HepG2 (cell line): ENCODE measurements around the gene SDK2.

ENCODE experiments used
- BRCA1 ChIP-seq: sonication (generic); formaldehyde crosslinking; IDR thresholded peaks from 2 replicates; pipeline ENCODE4 v1.4.0; 2020; ENCODE audit warnings: missing genetic modification reagents
- PCBP1 ChIP-seq: fragments of 200-400 bp; formaldehyde crosslinking; IDR thresholded peaks from 2 replicates; pipeline ENCODE4 v1.6.1; 2017; ENCODE audit warnings: mild to moderate bottlenecking, low read depth, low read length, borderline replicate concordance
- PHF21A ChIP-seq: sonication (generic); formaldehyde crosslinking; IDR thresholded peaks from 2 replicates; pipeline ENCODE4 v1.5.0; 2020; ENCODE audit warnings: mild to moderate bottlenecking, missing genetic modification reagents
- SMC3 ChIP-seq: IDR thresholded peaks from 2 replicates; pipeline ENCODE4 v1.6.1; 2011; ENCODE audit warnings: low read length, improper control_type of control experiment
- SNAPC4 ChIP-seq: sonication (generic); formaldehyde crosslinking; IDR thresholded peaks from 2 replicates; pipeline ENCODE4 v1.4.0; 2020; ENCODE audit warnings: mild to moderate bottlenecking, missing genetic modification reagents
- SRF ChIP-seq: IDR thresholded peaks from 2 replicates; pipeline ENCODE4 v1.6.1; 2011; ENCODE audit warnings: mild to moderate bottlenecking, low read depth, low read length, moderate library complexity
- TFDP1 ChIP-seq: IDR thresholded peaks from 2 replicates; pipeline ENCODE4 v1.6.1; 2016; ENCODE audit warnings: missing compliant biosample characterization, missing genetic modification reagents, borderline replicate concordance
- ZNF274 ChIP-seq: sonication (generic); formaldehyde crosslinking; IDR thresholded peaks from 2 replicates; pipeline ENCODE4 v1.5.1; 2020; ENCODE audit warnings: mild to moderate bottlenecking, missing genetic modification reagents
- TF ChIP-seq, protein P1 (sequence below): IDR thresholded peaks from 2 replicates; pipeline ENCODE4 v1.6.1; 2016; ENCODE audit warnings: low read depth, control low read depth
- TF ChIP-seq, protein P2 (sequence below), 2 experiments: fragments of 450-650 bp in 1 of 2; sonication (generic) in 1 of 2; formaldehyde crosslinking; IDR thresholded peaks; 2 replicates each; pipeline versions ENCODE4 v1.5.0 to v1.8.0; 2020 to 2022; ENCODE audit warnings: mild to moderate bottlenecking in 1 of 2, missing genetic modification reagents in 1 of 2

DNA sequence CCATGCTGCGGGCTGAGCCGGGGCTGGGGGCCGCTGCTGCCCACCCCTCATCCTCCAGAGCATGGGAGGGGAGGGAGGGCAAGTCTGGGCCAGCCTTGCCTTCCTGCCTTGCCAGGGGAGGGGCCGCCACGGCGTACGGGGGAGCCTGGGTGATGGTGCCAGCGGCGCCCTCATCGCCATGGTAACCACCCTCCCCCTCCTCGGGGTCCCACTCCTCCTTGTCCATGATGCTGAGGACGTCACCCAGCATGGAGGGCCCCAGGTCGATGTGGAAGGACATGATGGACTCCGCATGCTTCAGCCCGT, 358.7 kb downstream of the SDK2 start:
- TF ChIP-seq, protein P1, sequence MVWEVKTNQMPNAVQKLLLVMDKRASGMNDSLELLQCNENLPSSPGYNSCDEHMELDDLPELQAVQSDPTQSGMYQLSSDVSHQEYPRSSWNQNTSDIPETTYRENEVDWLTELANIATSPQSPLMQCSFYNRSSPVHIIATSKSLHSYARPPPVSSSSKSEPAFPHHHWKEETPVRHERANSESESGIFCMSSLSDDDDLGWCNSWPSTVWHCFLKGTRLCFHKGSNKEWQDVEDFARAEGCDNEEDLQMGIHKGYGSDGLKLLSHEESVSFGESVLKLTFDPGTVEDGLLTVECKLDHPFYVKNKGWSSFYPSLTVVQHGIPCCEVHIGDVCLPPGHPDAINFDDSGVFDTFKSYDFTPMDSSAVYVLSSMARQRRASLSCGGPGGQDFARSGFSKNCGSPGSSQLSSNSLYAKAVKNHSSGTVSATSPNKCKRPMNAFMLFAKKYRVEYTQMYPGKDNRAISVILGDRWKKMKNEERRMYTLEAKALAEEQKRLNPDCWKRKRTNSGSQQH (CRISPR knock-in tag) = no peak
- TF ChIP-seq, protein P2, sequence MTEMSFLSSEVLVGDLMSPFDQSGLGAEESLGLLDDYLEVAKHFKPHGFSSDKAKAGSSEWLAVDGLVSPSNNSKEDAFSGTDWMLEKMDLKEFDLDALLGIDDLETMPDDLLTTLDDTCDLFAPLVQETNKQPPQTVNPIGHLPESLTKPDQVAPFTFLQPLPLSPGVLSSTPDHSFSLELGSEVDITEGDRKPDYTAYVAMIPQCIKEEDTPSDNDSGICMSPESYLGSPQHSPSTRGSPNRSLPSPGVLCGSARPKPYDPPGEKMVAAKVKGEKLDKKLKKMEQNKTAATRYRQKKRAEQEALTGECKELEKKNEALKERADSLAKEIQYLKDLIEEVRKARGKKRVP (CRISPR knock-in tag; IDR thresholded peaks at IDR 0.05) = no peak
- TF ChIP-seq SMC3 (no peak), TFDP1 (CRISPR knock-in tag) (no peak), PCBP1 (no peak), ZNF274 (CRISPR knock-in tag) (no peak), SRF (no peak), PHF21A (no peak), BRCA1 (no peak), SNAPC4 (CRISPR knock-in tag) (no peak)
